GM23248 (cell line): ENCODE results near the gene AP2A2. TPM values are rescaled to one million over a fixed set of nuclear protein-coding genes. Genes with fewer than 3 reads are reported as not detected.

Experiments
- DNase-seq: peaks from one replicate; pipeline ENCODE4 v3.0.0-alpha.2; 2015
- H2AFZ ChIP-seq: fragments of 200-600 bp; sonication (generic); 2 replicates; pipeline ENCODE4 v1.6.1; 2016; ENCODE audit warnings: antibody characterized with exemption
- H3F3A ChIP-seq: fragments of 200-600 bp; sonication (generic); 2 replicates; pipeline ENCODE4 v1.6.1; 2016; ENCODE audit warnings: mild to moderate bottlenecking, antibody characterized with exemption, mixed run types; ENCODE audit not compliant: insufficient read depth
- H3K27ac ChIP-seq: fragments of 200-600 bp; sonication (generic); 2 replicates; pipeline ENCODE4 v1.5.1; 2016; ENCODE audit warnings: mild to moderate bottlenecking
- H3K27me3 ChIP-seq: fragments of 200-600 bp; sonication (generic); replicated peaks from 2 replicates; pipeline ENCODE4 v1.6.1; 2016; ENCODE audit warnings: mild to moderate bottlenecking; ENCODE audit not compliant: insufficient read depth
- H3K36me3 ChIP-seq: fragments of 200-600 bp; sonication (generic); 2 replicates; pipeline ENCODE4 v1.6.1; 2016; ENCODE audit warnings: low read depth, mild to moderate bottlenecking
- H3K4me1 ChIP-seq: fragments of 200-600 bp; sonication (generic); 2 replicates; pipeline ENCODE4 v1.6.1; 2016; ENCODE audit warnings: mild to moderate bottlenecking; ENCODE audit not compliant: insufficient read depth
- H3K4me2 ChIP-seq: fragments of 200-600 bp; sonication (generic); one replicate; pipeline ENCODE4 v1.6.1; 2016; ENCODE audit warnings: mild to moderate bottlenecking; ENCODE audit not compliant: unreplicated experiment
- H3K4me3 ChIP-seq: fragments of 200-600 bp; sonication (generic); 2 replicates; pipeline ENCODE4 v1.5.1; 2016; ENCODE audit warnings: mild to moderate bottlenecking
- H3K79me2 ChIP-seq: fragments of 200-600 bp; sonication (generic); 2 replicates; pipeline ENCODE4 v1.6.1; 2016; ENCODE audit warnings: mild to moderate bottlenecking; ENCODE audit not compliant: insufficient read depth
- H3K9ac ChIP-seq: fragments of 200-600 bp; sonication (generic); 2 replicates; pipeline ENCODE4 v1.6.1; 2016; ENCODE audit warnings: mild to moderate bottlenecking
- H3K9me2 ChIP-seq: fragments of 200-600 bp; sonication (generic); 2 replicates; pipeline ENCODE4 v1.6.1; 2016; ENCODE audit warnings: mixed run types, mild to moderate bottlenecking, moderate library complexity; ENCODE audit not compliant: insufficient read depth
- H3K9me3 ChIP-seq: fragments of 200-600 bp; sonication (generic); one replicate; pipeline ENCODE4 v1.6.1; 2017; ENCODE audit warnings: low read depth
- H4K20me1 ChIP-seq: fragments of 200-600 bp; sonication (generic); 2 replicates; pipeline ENCODE4 v1.6.0; 2016; ENCODE audit not compliant: insufficient read depth
- EZH2 ChIP-seq: fragments of 200-600 bp; sonication (generic); IDR thresholded peaks from 2 replicates; pipeline ENCODE4 v1.6.1; 2018; ENCODE audit warnings: antibody characterized with exemption, mild to moderate bottlenecking; ENCODE audit not compliant: insufficient read depth, poor library complexity, severe bottlenecking
- EZH2phosphoT487 ChIP-seq: fragments of 200-600 bp; sonication (generic); IDR thresholded peaks from 2 replicates; pipeline ENCODE4 v1.6.1; 2018; ENCODE audit warnings: antibody characterized with exemption, moderate library complexity, mild to moderate bottlenecking, low read depth; ENCODE audit not compliant: insufficient read depth
- WGBS, 2 experiments: methylation state at CpG; one replicate each; pipeline ENCODE4 v1.1.6; 2015 to 2017; ENCODE audit warnings: low lambda C conversion rate in 2 of 2, low coverage in 1 of 2; ENCODE audit errors: missing lambda C conversion rate in 2 of 2; 5-methylcytosine and 5-hydroxymethylcytosine counted together
- in situ Hi-C: fragments of 300-500 bp; cut with MboI; formaldehyde crosslinking; loops from 2 replicates; pipeline ENCODE4 v1.15.0; 2020
- polyA plus RNA-seq: library from polyadenylated mRNA; unstranded; fragments of >200 nt; fragmentation: Nextera tagmentation; extraction: Ambion mirVana; gene quantifications from 2 replicates; pipeline ENCODE4 v1.2.1, GENCODE V29; 2016
- total RNA-seq: library from RNA; depleted of rRNA; stranded (reverse); fragments of >200 nt; shearing (Covaris generic); gene quantifications from 2 replicates; pipeline ENCODE4 v1.2.3, GENCODE V29; 2014

AP2A2 gene
- total and polyA plus RNA-seq, 2 experiments from 2014 or later, result 31.1 to 38.3 TPM

DNA sequence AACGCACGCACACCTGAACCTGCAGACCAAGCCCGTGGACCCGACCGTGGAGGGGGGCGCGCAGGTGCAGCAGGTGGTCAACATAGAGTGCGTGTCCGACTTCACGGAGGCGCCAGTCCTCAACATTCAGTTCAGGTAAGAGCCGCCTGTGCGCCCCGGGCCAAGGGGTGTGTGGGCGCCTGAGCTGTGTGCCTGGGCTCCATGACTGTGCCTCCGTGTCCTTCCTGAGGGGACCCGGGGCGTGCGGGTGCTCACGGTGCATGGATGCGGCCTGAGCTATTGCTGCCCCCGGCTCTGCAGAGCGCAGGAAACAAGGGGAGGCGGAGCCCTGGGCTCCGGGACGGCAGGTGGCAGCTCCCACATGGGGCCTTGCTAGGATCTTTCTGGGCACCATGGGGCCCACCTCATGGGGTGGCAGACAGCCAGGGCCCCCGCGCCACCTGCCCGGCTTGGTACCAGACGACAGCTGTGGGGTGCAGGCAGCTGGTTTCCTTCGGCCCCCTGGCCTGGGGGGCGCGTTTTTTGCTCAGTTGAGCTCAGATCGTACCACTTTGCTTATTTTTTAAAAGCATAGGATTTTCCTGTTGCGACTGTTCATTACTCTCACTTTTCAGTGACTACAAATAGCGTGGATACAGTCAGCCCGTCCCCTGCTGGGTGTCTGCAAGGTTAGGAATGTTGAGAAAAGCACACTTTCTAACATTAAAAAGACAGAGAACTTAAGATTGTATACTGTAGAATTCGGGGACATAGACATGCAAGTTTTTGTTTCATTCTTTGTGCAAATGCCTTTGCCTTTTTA is 82.5 kb downstream of the AP2A2 start:
- H3K9me3 ChIP-seq, result no peaks in the 10 kb centered on the region
- in situ Hi-C loops, result no loop called here
- no peak overlapping the region for H3K4me3 ChIP-seq
- no peak for DNase-seq
- WGBS, 2 experiments, result 92 to 94% methylated on average over 28 to 38 of the region's 38 CpGs
- no peaks in the 10 kb centered on the region; the same call in 1 of the 2 replicates for H3K36me3 ChIP-seq
- no peaks in the 10 kb centered on the region for H4K20me1 ChIP-seq
- H3K9ac ChIP-seq, result no peak overlapping the region
- no peaks in the 10 kb centered on the region for H3K9me2 ChIP-seq
- H3K27me3 ChIP-seq, result no peaks in the 10 kb centered on the region
- H3K4me1 ChIP-seq, result no peaks in the 10 kb centered on the region
- H3K79me2 ChIP-seq, result peaks cover 4% of the 10 kb centered on the region; the same call in 1 of the 2 replicates
- H3K27ac ChIP-seq, result no peak overlapping the region
- TF ChIP-seq EZH2phosphoT487 (no peak), EZH2 (no peak)
- H2AFZ ChIP-seq, result no peak overlapping the region
- H3K4me2 ChIP-seq, result no peak overlapping the region
- no peaks in the 10 kb centered on the region for H3F3A ChIP-seq

DNA sequence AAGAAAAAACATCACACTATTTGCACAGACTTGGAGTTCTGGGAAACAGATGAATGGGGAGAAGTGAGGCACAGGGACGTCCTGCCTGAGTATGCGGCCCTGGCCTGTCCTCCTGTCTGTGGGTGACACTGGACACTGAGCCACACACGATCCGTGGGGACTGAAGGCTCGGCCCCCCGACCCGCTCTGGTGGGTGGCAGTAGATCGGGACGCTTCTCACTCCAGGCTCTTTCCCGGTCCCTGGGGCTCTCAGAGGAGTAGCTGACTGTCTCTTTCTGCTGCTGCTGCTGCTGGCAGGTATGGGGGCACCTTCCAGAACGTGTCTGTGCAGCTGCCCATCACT is 83.1 kb downstream of the AP2A2 start:
- WGBS, 2 experiments, result 80 to 88% methylated on average over 6 to 11 of the region's 11 CpGs
- DNase-seq, result no peak
- Histone ChIP-seq H3K9me2 (no peaks in the 10 kb centered on the region), H4K20me1 (no peaks in the 10 kb centered on the region), H3K4me3 (no peak overlapping the region), H3K27me3 (no peaks in the 10 kb centered on the region), H3K9me3 (no peaks in the 10 kb centered on the region), H3K9ac (no peak overlapping the region), H2AFZ (no peak overlapping the region), H3K36me3 (no peaks in the 10 kb centered on the region; the same call in 1 of the 2 replicates), H3K4me2 (no peak overlapping the region), H3K79me2 (no peaks in the 10 kb centered on the region), H3F3A (no peaks in the 10 kb centered on the region), H3K4me1 (no peaks in the 10 kb centered on the region), H3K27ac (no peak overlapping the region)
- in situ Hi-C loops, result no loop called here
- TF ChIP-seq EZH2phosphoT487 (no peak), EZH2 (no peak)

DNA sequence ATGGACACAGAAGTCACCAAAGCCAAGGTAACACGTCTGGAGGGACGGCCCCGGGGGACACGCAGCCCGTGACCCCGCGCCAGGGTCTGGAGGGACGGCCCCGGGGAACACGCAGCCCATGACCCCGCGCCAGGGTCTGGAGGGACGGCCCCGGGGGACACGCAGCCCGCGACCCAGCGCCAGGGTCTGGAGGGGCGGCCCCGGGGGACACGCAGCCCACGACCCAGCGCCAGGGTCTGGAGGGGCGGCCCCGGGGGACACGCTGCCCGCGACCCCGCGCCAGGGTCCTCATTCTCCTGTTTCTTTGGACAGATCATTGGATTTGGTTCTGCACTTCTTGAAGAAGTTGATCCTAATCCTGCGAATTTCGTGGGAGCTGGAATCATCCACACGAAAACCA is 83.7 kb downstream of the AP2A2 start:
- TF ChIP-seq EZH2phosphoT487, result no peak
- TF ChIP-seq EZH2, result no peak
- Histone ChIP-seq H3K4me2 (no peak overlapping the region), H4K20me1 (no peaks in the 10 kb centered on the region), H3K9me2 (no peaks in the 10 kb centered on the region), H3F3A (no peaks in the 10 kb centered on the region), H3K4me3 (no peak overlapping the region), H3K27me3 (no peaks in the 10 kb centered on the region), H2AFZ (no peak overlapping the region), H3K4me1 (no peaks in the 10 kb centered on the region), H3K79me2 (no peaks in the 10 kb centered on the region), H3K9me3 (no peaks in the 10 kb centered on the region), H3K27ac (no peak overlapping the region), H3K36me3 (no peaks in the 10 kb centered on the region; the same call in 1 of the 2 replicates), H3K9ac (no peak overlapping the region)
- 88 to 90% methylated on average over 14 to 33 of the region's 33 CpGs for WGBS, 2 experiments
- no peak for DNase-seq
- in situ Hi-C loops, result no loop called here

DNA sequence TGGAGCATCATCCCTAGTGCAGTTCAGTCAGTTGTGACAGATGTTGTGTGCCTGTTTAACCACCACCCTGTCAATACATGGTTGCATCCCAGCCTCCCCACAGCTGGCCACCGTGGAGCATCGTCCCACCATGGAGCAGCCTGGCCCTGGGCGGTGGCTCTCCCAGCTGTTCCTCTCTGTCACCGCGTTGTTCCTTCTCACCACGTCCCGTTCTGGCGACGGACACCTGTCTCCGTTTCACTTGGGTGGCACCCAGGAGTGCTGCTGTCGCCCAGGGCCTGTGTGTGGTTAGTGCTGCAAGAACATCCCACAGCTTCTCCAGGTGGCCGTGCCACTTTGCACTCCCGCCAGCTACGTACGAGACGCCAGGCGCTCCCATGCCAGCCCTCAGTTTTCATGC is 84.3 kb downstream of the AP2A2 start:
- Histone ChIP-seq H3K4me3 (no peak overlapping the region), H3K9ac (no peak overlapping the region), H3K9me3 (no peaks in the 10 kb centered on the region), H3K36me3 (no peaks in the 10 kb centered on the region; the same call in 1 of the 2 replicates), H3K9me2 (no peaks in the 10 kb centered on the region), H3F3A (no peaks in the 10 kb centered on the region), H3K4me1 (no peaks in the 10 kb centered on the region), H4K20me1 (no peaks in the 10 kb centered on the region), H3K79me2 (no peaks in the 10 kb centered on the region), H3K27ac (no peak overlapping the region), H3K27me3 (no peaks in the 10 kb centered on the region), H3K4me2 (no peak overlapping the region), H2AFZ (no peak overlapping the region)
- DNase-seq, result no peak
- 88 to 93% methylated on average over 17 of the region's 17 CpGs for WGBS, 2 experiments
- TF ChIP-seq EZH2 (no peak), EZH2phosphoT487 (no peak)
- in situ Hi-C loops, result no loop called here
